ENCODE measurements around the gene INTS4. TPM values are rescaled to one million over a fixed set of nuclear protein-coding genes. Genes with fewer than 3 reads are reported as not detected.

INTS4 gene
- total and polyA plus RNA-seq, 2 of the 8 experiments (the other 6 are each of a cell fraction or from before 2014, with no cell fraction given), result 27.0 to 31.3 TPM

- no peaks in the 10 kb centered on the region for H4K20me1 ChIP-seq (replicated peaks in 1 of 2; ENCODE audit: control insufficient read depth in 1 of 2, insufficient read depth in 2 of 2, low read length in 2 of 2)
- no peak overlapping the region for H4K8ac ChIP-seq (ENCODE audit: extremely low read depth, insufficient read depth, low read length)
- no peak overlapping the region for H2BK20ac ChIP-seq (ENCODE audit: low read length)
- H3K27me3 ChIP-seq (replicated peaks in 1 of 4; ENCODE audit: control insufficient read depth in 3 of 4, extremely low read depth in 1 of 4, insufficient read depth in 3 of 4, low read length in 3 of 4), result no peaks in the 10 kb centered on the region
- no peak overlapping the region for H3K4me2 ChIP-seq (ENCODE audit: insufficient read depth in 1 of 2, low read depth in 2 of 2, low read length in 2 of 2)
- TF ChIP-seq KDM1A (IDR thresholded peaks at IDR 0.05; ENCODE audit: borderline replicate concordance, low read length), result no peak
- TF ChIP-seq E2F6 (IDR thresholded peaks at IDR 0.05), result no peak
- TF ChIP-seq KDM5A (IDR thresholded peaks at IDR 0.05; ENCODE audit: low read length), result no peak
- peaks cover 4% of the 10 kb centered on the region for H3K23me2 ChIP-seq (ENCODE audit: low read depth, low read length)
- H3K36me3 ChIP-seq (ENCODE audit: control insufficient read depth in 2 of 4, insufficient read depth in 4 of 4, low read length in 3 of 4), result no peaks in the 10 kb centered on the region
- ChIA-PET CTCF (ENCODE audit: partially characterized antibody) (interaction anchor here (1.7 kb wide), 1 partner anchor 51 kb away, joined by 3 read pairs; no protein-coding TSS in a partner anchor), POLR2A (ENCODE audit: partially characterized antibody) (no interaction called here)
- H2BK120ac ChIP-seq (replicated peaks; ENCODE audit: low read depth, low read length), result no peak overlapping the region
- DNase-seq (ENCODE audit: low read depth in 1 of 2, low spot score in 2 of 2) (no peak), FAIRE-seq (no peak)
- 94% methylated on average over 2 of the region's 2 CpGs; no CpG with 5 or more reads in 1 of the 2 experiments for WGBS, 2 experiments (ENCODE audit: extremely low coverage in 1 of 2, insufficient coverage in 1 of 2, insufficient read length in 1 of 2, insufficient replicate concordance in 2 of 2, low coverage in 1 of 2, low lambda C conversion rate in 2 of 2, missing lambda C conversion rate in 1 of 2)
- H3K9me3 ChIP-seq (ENCODE audit: insufficient read depth in 2 of 2, low read depth in 1 of 2, low read length in 1 of 2), result no peaks in the 10 kb centered on the region
- H3K4me1 ChIP-seq (replicated peaks in 1 of 4; ENCODE audit: control insufficient read depth in 3 of 4, insufficient read depth in 4 of 4, low read length in 3 of 4), result peaks cover 0 to 6% (median 0%) of the 10 kb centered on the region in 4 experiments; a peak in 1 of 7 replicates
- no peak overlapping the region for H2BK5ac ChIP-seq (ENCODE audit: low read depth, low read length)
- no peaks in the 10 kb centered on the region for H3K79me1 ChIP-seq (ENCODE audit: low read depth, low read length)
- H3K56ac ChIP-seq (replicated peaks; ENCODE audit: insufficient read length, low read depth, low read length), result no peak overlapping the region
- H3K27ac ChIP-seq (ENCODE audit: low read depth, low read length), result no peak overlapping the region
- no peak overlapping the region for H3K9ac ChIP-seq (replicated peaks in 1 of 4; ENCODE audit: extremely low read depth in 1 of 4, low read depth in 3 of 4, low read length in 3 of 4)
- no peak overlapping the region for H2BK12ac ChIP-seq (ENCODE audit: low read depth, low read length)
- H3K4ac ChIP-seq (replicated peaks; ENCODE audit: insufficient read length, low read depth, low read length), result no peak overlapping the region
- no peak overlapping the region for H2AK5ac ChIP-seq (ENCODE audit: low read depth, low read length)
- H2BK15ac ChIP-seq (ENCODE audit: low read length), result no peak overlapping the region
- H4K91ac ChIP-seq (replicated peaks; ENCODE audit: insufficient read length, low read length), result no peak overlapping the region
- no peak overlapping the region for H2AFZ ChIP-seq (ENCODE audit: low read length)
- H3K79me2 ChIP-seq (ENCODE audit: control insufficient read depth in 1 of 2, insufficient read depth in 2 of 2, low read length in 2 of 2), result no peaks in the 10 kb centered on the region
- H3K23ac ChIP-seq (ENCODE audit: insufficient read length), result no peak overlapping the region
- H3K14ac ChIP-seq (ENCODE audit: insufficient read length), result no peak overlapping the region
- no peak overlapping the region for H3K4me3 ChIP-seq (ENCODE audit: extremely low read depth in 1 of 4, insufficient read depth in 2 of 4, low read depth in 3 of 4, low read length in 4 of 4)
- no peak overlapping the region for H3K18ac ChIP-seq (ENCODE audit: extremely low read depth, low read length)
- H4K5ac ChIP-seq (ENCODE audit: insufficient read length, low read depth, low read length), result no peak overlapping the region
These were observed 33.3 kb upstream of the INTS4 start for GRCh38 chr11:78027759-78028158.
